Measurements from ENCODE around the gene RHAG.

DNA sequence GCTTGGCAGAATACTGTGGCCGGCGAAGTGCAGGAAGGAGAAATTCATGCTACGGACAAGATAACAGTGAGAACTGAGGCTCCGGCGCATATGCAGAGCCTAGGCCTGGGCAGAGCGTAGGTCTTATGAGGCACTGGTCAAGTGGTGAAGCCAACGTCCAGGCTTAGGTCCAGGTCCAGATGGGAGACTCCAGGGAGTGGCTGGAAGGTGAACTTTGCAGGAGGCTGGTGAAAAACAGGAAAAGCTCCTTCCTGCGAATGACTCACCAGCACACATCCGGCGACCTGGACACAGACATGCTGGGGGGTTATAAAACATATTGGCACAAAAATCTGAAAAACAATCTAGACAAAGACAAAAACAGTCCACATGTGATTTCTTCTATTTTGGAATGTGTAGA lies 70.8 kb downstream of the RHAG start:
- TF ChIP-seq EZH2 (IDR thresholded peaks at IDR 0.05; ENCODE audit: low read depth, unreplicated experiment): no peak
- TF ChIP-seq, protein P1, sequence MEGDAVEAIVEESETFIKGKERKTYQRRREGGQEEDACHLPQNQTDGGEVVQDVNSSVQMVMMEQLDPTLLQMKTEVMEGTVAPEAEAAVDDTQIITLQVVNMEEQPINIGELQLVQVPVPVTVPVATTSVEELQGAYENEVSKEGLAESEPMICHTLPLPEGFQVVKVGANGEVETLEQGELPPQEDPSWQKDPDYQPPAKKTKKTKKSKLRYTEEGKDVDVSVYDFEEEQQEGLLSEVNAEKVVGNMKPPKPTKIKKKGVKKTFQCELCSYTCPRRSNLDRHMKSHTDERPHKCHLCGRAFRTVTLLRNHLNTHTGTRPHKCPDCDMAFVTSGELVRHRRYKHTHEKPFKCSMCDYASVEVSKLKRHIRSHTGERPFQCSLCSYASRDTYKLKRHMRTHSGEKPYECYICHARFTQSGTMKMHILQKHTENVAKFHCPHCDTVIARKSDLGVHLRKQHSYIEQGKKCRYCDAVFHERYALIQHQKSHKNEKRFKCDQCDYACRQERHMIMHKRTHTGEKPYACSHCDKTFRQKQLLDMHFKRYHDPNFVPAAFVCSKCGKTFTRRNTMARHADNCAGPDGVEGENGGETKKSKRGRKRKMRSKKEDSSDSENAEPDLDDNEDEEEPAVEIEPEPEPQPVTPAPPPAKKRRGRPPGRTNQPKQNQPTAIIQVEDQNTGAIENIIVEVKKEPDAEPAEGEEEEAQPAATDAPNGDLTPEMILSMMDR (conservative IDR thresholded peaks at IDR 0.05; ENCODE audit: low read depth in 2 of 2): no peak
- TF ChIP-seq EZH2phosphoT487 (IDR thresholded peaks at IDR 0.05; ENCODE audit: unreplicated experiment): no peak

Data from GM23338 (cell line).